HG02571 (cell line): Measurements from ENCODE around the gene ASF1B.

Experiments
- ATAC-seq: cut with Tn5 transposase; IDR thresholded peaks from one replicate; pipeline ENCODE4 v1.9.1; 2021; ENCODE audit warnings: mild to moderate bottlenecking, moderate library complexity; ENCODE audit not compliant: unreplicated experiment

ASF1B gene

DNA sequence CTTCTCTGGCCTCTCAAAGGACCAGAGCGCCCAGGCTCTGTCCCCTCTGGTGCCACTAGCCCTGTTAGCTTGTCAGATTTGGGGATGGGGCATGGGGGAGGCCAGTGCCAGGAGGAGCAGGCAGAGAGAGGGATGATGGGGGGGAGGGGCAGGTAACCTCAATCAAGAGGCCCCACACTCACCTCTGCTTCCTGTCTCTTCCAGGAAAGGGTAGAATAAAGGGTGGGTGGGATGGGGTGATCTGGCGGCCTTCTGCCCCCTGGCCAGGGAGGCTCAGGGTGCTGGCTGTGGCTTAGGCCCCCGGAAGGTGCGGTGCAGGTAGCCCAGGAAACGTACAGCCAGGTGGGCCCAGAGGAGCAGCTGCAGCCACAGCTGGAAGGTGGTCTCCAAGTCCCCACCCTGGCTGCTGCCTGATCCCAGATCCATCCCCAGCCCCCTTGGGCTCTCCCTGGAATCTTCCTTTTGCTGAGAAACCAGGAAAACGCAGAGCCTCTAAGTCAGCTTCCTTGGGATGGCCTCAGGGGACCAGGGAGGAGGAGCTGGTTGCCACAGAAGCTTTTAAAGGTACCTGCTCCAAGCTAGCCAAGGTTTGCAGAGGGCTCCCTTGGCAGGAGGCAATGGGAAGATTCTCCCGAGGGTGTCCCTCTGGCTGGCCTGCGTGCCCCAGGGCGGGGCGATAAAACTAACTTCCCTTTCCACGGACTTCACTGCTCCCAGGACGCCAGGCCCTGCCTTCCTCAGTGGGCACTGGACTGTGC is 24.2 kb downstream of the ASF1B start:
- no peak for ATAC-seq

DNA sequence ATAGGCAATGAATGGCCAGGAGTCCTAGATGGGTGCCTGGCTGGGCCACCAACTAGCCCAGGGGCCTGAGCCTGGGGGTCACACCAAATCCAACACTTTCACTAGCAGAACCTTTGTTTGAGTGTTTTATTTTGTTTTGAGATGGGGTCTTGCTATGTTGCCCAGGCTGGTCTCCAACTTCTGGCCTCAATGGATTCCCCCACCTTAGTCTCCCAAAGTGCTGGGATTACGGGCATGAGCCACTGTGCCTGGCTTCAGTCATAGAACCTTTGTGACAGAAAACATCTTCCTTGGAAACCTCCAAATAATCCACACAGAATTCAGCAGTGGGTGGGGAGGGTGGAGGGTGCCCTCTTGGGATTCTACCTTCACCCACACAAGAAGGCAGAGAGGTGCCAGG is 24.9 kb downstream of the ASF1B start:
- no peak for ATAC-seq

DNA sequence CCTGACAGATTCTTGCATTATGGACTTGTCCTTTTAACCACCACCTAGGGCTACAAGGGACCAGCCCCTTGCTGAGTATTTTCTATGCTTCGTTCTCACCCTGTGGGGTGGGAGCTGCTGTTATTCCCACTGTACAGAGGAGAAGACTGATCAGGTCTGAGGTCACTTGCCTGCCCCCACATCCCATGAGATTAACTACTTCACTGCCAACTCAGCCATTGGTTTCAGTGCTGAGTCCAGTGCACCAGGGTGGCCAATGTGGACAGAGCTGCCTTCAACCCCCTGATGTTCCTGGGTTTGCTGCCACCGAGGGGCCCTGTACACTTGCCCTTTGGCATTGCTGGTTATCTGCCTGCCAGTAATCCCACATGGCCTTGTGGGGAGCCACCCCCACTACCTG is 25.7 kb downstream of the ASF1B start:
- ATAC-seq, result no peak

- no peak for ATAC-seq
These were observed 28.6 kb downstream of the ASF1B start for GRCh38 chr19:14107581-14108461.

- no peak for ATAC-seq
These were observed 29.5 kb downstream of the ASF1B start for GRCh38 chr19:14106840-14107239.

DNA sequence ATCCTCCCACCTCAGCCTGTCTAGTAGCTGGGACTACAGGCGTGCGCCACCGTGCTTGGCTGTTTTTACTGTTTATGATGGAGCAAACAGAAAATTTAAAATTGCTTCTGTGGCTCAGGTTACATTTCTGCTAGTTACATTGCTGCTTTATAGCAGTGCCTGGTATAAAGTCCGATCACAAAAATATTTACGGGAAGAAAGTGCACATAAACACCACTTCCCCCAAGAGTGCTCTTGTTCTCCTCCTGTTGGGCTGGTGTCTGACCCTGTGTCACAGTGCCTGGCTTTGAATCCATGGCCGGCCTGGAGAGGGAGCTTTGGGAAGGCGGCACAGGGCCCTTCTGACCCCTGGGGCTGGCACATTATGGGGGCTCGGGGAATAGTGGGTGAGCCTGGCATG is 30.7 kb downstream of the ASF1B start:
- no peak for ATAC-seq

DNA sequence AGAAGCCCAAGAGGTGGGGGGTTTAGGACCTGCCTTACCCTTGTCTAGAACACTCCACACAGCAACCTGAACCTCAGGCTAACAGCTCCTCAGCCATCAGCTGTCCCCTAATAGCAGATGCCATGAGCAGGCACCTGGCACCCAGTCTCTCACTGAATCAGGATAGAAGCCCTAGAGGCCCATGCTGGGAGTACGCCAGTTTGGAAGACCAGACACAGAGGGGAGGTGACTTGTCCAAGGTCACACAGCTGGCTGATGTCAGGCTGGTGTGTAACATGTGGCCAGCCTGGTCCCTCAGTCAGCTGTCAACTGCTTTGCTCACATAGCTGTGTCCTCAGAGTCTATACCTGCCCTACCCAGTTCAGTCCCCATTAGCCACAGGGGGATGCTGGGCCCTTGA is 33.1 kb downstream of the ASF1B start:
- ATAC-seq, result no peak

GRCh38 chr19:14102756-14103155 is 33.6 kb downstream of the ASF1B start:
- ATAC-seq, result no peak

DNA sequence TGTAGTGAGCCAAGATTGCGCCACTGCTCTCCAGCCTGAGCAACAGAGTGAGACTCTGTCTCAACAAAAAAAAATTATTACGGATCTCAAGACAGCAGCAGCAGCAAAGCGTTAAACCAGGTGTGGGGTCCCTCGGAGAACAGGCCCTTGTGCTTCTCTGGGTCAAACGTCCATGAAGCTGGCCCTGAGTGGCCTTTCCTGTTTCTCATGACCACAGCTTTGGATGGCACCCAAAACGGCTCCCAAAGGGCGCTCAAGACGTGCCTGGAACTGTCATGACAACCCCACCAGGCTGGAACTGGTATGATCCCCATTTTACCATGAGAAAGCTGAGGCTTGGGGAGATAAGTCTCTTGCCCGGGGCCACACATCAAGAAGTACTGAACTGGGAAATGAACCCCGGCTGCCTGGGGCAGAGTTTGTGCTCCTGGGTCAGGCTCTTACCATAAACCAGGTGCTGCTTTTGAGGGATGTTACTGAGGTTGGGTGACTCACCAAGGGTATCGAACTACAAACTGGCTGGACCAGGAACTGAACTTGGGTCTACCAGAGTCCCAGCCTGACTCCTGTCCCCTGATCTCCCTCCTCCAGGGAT is 34.2 kb downstream of the ASF1B start:
- no peak for ATAC-seq

DNA sequence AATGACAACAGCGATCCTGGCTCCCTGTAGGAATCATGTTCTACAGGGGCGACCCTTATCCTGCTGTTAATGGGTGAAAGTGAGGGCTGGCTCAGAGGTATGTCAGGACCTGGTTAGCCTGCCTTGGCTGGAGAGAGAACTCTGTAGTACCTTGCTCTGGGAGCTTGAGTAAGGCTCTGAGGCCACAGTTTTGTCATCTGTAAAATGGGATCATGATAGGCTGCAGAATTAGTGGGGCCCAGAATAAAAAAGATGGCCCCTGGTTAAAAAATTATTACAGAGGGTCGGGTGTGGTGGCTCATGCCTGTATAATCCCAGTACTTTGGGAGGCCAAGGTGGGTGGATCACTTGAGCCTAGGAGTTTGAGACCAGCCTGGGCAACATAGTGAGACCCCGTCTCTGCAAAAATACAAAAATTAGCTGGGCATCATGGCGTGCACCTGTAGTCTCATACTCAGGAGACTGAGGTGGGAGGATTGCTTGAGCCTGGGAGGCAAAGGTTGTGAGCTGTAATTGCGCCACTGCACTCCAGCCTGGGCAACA is 35.3 kb downstream of the ASF1B start:
- no peak for ATAC-seq

DNA sequence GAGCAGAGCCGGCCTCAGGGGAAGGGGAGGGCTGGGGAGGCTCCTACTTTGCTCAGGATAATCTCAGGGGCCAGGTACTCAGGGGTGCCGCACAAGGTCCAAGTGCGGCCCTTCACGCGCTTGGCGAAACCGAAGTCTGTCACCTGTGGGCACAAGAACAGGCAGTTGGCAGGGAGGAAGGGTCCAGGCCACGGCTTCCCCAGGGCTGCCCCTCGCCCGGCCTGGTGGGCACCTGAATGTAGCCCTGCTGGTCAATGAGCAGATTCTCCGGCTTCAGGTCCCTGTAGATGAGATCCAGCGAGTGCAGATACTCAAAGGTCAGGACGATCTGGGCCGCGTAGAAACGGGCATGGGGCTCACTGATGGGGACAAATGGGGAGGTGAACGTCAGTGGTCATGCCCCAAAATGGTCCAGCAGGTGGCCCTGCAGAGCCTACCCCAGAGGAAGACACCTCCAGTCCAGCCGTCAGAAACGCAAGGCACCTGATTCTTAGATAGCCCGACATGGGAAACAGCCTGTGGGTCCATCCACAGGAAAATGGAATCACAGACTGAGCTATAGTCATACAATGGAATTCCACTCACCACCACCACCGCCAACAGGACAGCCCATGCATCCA is 38.7 kb downstream of the ASF1B start:
- no peak for ATAC-seq

DNA sequence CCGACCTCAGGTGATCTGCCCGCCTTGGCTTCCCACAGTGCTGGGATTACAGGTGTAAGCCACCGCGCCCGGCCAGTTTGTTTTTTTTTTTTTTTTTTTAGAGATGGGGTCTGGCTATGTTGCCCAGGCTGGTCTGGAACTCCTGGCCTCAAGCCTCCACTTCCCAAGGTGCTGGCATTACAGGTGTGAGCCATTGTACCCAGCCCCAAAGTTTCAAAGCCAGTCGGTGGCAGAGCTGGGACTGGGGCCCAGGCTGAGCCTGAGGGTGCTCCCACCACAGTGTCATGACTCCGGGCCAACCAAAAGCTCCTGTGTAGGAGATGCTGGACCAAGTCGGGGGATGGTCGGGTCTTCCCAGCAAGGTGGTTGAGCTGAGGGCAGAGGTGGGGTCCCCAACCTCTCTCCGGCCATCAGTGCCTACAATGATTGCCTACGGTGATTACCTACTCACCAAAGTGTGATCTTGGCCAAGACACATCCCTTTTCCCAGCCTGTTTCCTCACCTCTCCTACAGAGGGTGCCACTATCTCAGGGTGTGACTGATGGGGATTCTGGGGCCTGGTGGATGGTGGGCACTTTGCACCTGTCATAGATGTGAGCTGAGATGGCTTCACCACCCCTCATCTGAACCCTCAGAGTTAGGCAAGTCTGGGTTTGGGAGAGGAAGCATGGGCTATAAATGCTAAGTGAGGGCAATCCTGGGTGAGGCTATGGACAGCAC is 40.0 kb downstream of the ASF1B start:
- no peak for ATAC-seq

- no peak for ATAC-seq
These were observed 41.5 kb downstream of the ASF1B start for GRCh38 chr19:14094854-14095253.

DNA sequence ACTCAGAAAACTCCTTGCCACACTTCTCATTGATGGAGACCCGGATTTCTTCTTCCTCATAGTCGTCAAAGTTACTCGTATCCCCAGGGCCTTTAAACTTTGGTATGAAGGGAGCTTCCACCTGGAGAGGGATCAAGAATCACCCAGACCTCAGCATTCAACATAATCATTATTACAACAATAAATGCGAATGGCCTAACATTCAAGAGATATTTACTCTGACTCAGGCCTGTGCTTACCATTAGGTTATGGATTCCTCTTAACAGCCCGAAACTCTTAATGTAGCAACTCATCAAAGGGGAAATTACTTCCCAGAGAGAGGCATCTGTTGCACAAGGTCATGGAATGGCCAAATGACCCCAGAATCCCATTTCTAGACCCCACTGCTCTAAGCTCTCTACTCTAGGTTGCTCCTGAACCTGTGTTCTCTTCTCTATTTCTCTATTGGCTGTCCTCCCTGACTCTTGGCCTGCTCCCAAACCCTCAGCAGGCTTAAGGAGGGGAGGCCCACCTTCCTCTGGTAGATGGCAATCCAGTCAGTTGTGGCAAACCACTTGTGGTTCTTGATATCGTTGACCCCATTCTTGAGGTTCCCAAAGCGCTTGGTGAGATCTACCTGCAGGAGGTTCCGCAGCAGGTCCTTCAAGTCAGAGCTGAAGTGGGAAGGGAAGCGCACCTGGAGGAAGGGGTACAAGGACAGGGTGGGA is 43.1 kb downstream of the ASF1B start:
- ATAC-seq, result no peak

- no peak for ATAC-seq
These were observed 44.5 kb downstream of the ASF1B start for GRCh38 chr19:14091813-14092462.

DNA sequence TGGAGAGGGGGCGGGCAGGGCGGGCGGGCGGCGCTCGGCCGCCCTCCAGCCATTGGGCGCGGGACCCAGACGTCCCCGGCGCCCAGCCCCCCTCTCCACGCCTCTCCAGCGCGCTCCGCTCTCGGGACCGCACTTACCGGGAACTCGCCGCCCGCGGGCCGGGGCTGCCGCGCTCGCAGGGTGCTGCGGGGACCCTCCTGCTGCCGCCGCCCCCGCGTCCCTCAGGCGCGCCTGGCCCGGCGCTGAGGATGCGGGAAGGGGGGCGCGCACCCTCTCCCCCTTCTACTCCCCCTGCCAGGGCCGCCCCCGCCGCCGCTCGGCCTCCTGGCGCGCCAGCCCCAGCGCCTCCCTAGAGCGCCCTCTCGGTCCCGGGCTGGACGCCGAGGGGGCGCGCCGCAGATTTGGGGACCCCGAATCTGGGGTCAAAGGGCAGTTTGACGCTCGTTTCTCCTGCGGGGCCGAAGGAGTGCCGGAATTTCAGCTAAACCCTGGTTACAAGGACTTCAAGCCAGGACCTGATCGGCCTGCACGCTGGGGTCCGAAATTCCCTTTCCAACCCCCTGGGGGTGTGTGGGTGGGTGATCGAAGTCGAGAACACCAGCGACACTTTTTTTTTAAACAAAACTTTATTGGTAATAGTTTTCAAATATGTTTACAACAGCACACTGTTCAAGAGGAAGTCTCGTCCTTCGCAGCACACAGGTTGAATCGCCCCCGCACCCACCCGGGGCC is 45.1 kb downstream of the ASF1B start:
- peak; percentile 55 for ATAC-seq

- peak; percentile 47 for ATAC-seq
These were observed 45.8 kb downstream of the ASF1B start, which contains the start of gene SAMD1 for GRCh38 chr19:14090509-14091080. SAMD1 (minus strand) TSS chr19:14090751.
